ENCODE measurements around the gene LTA4H. TPM values are rescaled to one million over a fixed set of nuclear protein-coding genes. Genes with fewer than 3 reads are reported as not detected.
"Not testable (repeated sequence)": the region's sequence is repeated elsewhere in the genome, so short reads cannot be mapped to it uniquely, and the experiment has no call there.

Gene LTA4H
- total RNA-seq, 1 donor from 2014 or later = 17.7 TPM

DNA sequence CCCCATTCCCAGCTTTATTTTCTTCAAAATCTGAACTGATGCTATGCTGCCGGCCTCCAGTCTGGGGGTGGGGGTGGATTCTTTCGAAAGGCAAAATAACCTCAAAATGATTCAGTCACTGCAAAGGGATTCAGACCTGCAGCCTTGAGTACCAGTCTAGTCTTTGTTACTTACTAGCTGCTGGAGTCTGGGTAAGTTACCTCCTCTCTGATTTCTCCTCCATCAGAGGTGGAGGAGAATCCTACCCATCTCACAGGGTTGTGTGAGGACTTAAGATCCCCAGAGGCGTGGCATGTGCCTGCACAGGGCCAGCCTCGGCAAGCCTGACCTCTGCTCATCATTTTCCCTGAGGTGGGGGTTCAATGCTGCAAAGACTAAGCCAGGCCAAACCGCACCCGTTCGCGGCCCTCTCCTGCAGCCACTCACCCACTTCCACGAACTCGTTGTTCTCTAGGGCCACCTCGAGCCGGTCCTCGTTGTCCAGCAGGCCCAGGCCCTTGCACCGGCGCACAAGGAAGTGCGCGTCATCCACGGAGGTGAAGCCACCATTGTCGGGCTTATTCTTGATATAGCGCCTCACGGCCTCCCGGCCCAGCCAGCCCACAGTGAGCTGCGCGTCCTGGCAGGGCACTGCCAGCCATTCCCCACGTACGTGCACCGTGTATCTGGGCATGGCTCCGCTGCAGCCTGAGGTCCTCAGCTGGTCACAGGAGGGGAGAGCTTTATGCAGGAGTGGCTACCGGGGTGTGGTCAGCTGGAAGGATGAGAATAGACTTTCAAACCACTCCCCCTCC is 40.0 kb downstream of the LTA4H start:
- peak; percentile 60 for ATAC-seq
- DNase-seq (ENCODE audit: low spot score) = peak; percentile 76

DNA sequence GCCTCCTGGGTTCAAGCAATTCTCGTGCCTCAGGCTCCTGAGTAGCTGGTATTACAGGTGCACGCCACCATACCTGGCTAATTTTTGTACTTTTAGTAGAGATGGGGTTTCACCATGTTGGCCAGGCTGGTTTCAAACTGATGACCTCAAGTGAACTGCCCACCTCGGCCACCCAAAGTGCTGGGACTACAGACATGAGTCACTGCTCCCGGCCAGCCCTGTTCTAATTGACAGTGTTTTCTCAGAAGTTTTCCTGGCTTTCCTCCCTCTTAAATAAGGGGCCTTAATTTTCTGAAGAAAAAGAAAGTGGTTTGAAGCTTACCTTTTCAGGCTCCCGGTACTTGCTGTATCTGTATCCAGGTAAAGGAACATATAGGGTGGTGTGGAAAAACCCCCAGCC is 40.9 kb downstream of the LTA4H start:
- DNase-seq (ENCODE audit: low spot score) (no peak), ATAC-seq (no peak)

- no peak for ATAC-seq
- DNase-seq (ENCODE audit: low spot score) = peak; percentile 40
These were observed 41.5 kb downstream of the LTA4H start for GRCh38 chr12:95993907-95994306.

DNA sequence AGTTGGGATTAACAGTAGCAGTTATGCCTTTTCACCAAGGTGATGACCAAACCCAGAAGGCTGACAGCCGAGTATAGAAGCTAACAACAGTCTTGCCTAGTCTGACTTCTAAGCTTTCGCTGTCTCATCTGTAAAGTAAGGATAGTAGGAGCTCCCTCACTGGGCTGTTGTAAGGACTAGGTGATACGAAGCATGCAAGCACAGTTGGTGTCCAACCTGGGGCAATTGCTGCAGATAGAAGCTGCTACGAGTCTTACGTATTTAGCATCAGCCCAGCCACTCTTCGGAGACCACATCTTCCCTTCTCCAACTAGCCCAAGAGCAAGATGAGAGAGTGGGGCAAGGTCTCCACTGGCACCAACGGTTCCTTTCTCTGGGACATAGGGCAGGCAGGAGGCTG is 45.3 kb downstream of the LTA4H start:
- no peak for ATAC-seq
- DNase-seq (ENCODE audit: low spot score) = no peak

DNA sequence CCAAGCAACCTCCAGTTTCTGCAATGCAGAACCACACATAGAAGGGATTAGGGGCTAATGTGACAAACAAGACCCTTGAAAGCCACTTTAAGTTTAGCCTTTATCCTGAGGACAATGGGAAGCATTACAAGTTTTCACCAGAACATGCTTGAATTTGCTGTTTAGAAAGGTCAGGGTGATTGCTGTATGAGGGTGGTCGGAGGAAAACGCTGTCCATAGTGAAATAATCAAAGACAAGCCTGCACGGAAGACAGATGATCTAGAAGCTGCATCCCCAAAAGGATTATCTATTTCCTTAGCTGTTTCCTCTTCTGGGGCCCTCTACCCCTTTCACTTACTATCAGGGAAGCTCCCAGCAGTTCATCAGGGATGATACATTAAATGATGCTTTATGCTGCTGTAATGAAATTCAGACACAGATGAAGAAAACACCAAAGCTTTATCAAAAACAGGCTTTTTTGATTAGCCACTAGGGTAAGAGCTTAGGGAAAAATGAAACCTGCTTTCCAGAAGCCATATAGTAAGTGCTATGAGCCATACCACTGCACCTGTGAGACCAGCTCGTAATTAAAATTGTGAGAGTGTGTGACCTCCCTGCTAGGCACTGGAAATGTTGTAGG is 45.8 kb downstream of the LTA4H start:
- DNase-seq (ENCODE audit: low spot score) (no peak), ATAC-seq (no peak)

DNA sequence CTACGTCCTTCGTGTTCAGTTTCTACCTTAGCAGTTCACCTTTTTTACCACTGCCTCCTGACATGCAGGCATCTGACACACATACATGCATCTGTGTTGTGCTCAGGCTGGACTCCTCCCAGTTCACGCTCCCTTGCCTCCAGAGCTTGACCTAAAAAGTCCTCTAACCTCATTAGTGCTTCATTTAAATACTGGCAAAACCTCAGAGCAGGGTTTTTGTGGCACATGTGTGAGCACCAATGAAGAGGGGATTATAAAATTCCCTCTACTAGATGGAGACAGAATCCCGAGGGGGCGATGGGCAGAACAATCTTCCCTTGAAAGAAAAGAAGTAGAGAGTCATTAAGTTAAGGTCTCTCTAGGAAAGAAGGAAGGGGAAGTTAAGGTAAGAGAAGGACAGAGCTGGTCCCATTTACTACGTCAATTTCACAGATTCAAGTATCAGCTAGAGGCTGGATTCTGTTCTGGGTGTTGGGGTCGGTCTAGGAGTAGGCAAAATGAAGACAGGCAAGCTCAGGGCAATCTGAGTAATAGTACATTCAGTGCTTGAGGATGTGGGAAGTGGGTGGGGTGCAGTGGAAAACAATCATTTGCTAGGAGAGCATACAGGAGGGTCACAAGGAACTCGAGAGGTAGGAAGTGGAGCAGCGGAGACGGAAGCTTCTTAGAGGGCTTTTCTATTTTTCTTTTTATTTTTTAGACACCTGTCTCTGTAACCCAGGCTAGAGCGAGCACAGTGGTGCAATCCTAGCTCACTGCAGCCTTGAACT is 46.7 kb downstream of the LTA4H start:
- ATAC-seq = no peak
- no peak for DNase-seq (ENCODE audit: low spot score)

- no peak for DNase-seq (ENCODE audit: low spot score)
- peak; percentile 19 for ATAC-seq
These were observed 48.5 kb downstream of the LTA4H start for GRCh38 chr12:95986635-95987570.

DNA sequence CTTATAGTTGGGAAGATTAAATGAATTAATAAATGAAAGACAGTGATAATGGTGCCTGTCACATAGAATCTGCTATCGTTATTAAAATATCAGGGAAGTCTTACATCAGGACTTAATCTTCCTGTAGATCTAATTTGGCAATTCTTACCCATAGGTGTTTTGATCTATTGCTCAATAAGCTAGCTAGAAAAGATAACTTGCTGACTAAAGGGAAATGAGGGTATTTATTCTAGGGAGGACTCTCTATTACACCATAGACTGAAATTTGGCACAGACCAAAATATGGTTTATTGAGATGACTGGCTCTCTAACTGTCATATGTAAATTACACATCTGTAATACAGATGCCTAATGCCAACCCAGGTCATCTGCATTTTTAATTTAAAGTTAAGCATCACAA is 50.7 kb downstream of the LTA4H start:
- ATAC-seq (peak; percentile 34), DNase-seq (ENCODE audit: low spot score) (no peak)

GRCh38 chr12:95982602-95983001 is 52.8 kb downstream of the LTA4H start:
- DNase-seq (ENCODE audit: low spot score) = no peak

GRCh38 chr12:95980437-95980836 is 55.0 kb downstream of the LTA4H start:
- ATAC-seq (no peak), DNase-seq (ENCODE audit: low spot score) (peak; percentile 14)

More at GRCh38 chr12:95982602-95983001, 52.8 kb downstream of the LTA4H start:
- ATAC-seq = no peak

DNA sequence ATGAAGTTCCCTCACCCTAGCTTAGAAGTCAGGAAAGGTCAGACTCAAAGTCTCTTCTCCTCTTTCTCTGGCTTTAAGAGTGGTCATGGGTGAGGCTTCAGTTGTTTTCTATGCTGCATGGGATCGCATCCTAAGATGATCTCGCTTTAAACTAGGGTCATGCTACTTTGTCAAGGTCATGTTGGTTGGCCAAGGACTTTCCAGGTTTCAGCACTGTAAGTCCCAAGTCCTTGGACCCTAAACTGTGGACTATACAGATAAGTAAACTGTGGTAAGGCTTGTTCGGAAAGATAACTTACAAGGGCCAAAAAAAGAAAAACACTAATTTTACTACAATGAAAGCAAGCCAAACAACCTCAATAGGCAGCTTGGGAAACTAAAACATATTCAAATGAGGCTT is 56.6 kb downstream of the LTA4H start:
- ATAC-seq (no peak), DNase-seq (ENCODE audit: low spot score) (peak; percentile 37)

GRCh38 chr12:95978351-95978750 is 57.0 kb downstream of the LTA4H start:
- no peak for ATAC-seq
- peak; percentile 37 for DNase-seq (ENCODE audit: low spot score)

DNA sequence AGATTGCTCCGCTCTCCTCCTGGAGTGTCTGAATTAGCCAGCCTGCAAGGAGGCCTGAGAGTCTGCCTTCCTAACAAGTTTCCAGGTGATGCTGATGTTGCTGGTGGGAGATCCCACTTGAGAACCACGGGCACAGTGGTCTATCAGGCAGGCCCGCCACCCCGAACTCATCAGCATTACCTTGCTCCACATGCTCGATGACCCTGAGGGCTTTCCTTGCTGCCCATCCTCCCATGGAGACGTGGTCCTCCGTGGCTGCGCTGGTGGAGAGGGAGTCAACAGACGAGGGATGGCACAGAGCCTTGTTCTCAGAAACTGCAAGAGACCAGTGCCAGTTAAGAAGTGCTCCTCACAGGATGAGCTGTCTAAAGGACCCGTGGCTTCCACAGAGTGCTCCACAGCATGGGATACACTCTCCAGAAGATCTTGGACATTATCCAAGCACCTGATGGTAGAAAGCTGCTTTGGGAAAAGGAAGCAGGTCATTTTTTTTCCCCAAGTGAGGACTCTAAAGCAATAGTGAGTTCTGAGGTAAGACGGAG is 57.6 kb downstream of the LTA4H start:
- peak; percentile 7 for ATAC-seq
- peak; percentile 43 for DNase-seq (ENCODE audit: low spot score)

- ATAC-seq (peak; percentile 76), DNase-seq (ENCODE audit: low spot score) (peak; percentile 88)
These were observed 59.0 kb downstream of the LTA4H start for GRCh38 chr12:95976416-95976832.

GRCh38 chr12:95975491-95975890 is 59.9 kb downstream of the LTA4H start:
- DNase-seq (ENCODE audit: low spot score) = peak; percentile 22
- no peak for ATAC-seq

DNA sequence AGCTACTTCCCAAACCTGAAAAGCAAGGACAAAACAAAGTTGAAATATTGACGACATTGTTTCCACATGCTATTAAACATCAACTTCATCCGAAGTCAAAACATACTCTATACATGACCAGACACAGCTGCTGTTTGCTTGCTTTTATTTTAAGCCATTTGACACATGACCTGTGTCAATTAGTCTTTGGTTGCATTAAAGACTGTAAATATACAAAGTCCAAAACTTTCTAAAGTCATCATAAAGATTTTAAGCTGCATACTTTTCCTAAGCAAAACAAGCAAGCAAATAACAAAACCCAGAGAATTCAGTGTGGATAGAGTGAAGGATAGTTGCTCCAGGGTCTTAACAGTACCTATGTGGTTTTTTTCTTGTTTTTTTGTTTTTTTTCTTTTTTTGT is 61.0 kb downstream of the LTA4H start:
- no peak for ATAC-seq
- DNase-seq (ENCODE audit: low spot score) = no peak

DNA sequence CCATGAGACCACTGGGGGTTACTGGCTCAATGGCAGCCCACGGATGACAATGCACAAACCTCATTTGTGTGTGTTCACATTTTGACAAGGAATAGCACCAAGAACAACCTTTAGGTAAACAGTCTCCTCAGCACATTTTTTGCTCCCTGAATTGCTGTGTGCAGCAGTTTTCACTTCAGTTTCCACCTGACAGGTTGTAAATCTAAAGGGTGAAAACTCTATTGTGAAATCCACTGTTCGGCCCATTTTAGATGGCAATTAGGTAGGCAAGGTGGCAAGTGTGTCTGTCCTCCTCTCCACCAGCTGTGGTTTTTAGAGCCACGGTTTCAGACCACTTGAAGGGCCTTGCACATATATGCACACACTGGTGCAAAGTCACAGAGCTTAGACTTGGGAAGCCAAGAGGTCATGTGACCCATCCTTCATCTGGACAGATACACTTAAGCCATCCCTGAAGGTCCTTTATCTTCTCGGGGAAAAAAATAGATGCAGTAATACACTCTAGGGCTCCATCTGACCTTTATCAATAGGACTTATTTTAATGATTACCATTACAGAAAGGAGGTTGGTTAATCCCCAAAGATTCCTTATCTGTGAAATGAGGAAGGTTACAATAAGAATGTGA is 62.4 kb downstream of the LTA4H start:
- peak; percentile 44 for DNase-seq (ENCODE audit: low spot score)
- peak; percentile 24 for ATAC-seq

GRCh38 chr12:95970905-95971304 is 64.5 kb downstream of the LTA4H start:
- ATAC-seq (peak; percentile 30), DNase-seq (ENCODE audit: low spot score) (peak; percentile 48)

DNA sequence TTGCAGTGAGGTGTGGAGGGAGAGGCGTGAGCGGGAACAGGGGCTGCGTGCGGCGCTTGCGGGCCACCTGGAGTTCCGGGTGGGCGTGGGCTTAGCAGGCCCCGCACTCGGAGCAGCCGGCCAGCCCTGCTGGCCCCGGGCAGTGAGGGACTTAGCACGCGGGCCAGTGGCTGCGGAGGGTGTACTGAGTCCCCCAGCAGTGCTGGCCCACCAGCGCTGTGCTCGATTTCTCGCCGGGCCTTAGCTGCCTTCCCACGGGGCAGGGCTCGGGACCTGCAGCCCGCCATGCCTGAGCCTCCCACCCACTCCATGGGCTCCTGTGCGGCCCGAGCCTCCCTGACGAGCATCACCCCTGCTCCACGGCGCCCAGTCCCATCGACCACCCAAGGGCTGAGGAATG is 66.3 kb downstream of the LTA4H start:
- DNase-seq (ENCODE audit: low spot score) = peak; percentile 40
- not testable (repeated sequence) for ATAC-seq

DNA sequence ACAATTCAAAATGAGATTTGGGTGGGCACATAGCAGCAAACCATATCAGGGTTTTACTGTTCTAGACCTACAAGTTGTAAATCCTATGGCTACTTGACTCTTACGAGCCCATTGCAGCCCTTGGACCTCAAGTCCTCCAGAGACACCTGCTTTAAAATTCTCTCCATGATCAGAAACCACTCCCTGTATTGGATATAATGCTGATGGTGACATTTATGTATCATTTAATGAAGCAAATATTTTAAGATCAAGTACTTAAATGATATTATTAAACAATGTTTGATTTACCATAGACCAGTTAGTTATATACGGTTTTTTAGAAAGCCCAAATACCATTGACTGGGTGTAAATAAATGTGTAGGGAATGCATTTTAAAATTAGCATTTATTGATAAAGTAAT is 68.1 kb downstream of the LTA4H start:
- ATAC-seq (no peak), DNase-seq (ENCODE audit: low spot score) (no peak)

All from left lobe of liver (tissue), 2 donors.